HepG2 (cell line): ENCODE results near the gene ARMC2. TPM values are rescaled to one million over a fixed set of nuclear protein-coding genes. Genes with fewer than 3 reads are reported as not detected.

Experiments used
- ATAC-seq: fragments of 200-7000 bp; cut with Tn5 transposase; 3 replicates; pipeline ENCODE4 v1.9.1; 2020; ENCODE audit warnings: mild to moderate bottlenecking, moderate library complexity
- BruUV-seq: library from RNA; stranded (reverse); fragments of 400-500 nt; replicated peaks from 2 replicates; lab custom pipeline; 2021; lab: Mats Ljungman, UMichigan
- CTCF ChIA-PET: fragments of 300-600 bp; formaldehyde crosslinking; extraction: SDS; loops from one replicate; lab custom pipeline; 2021; ENCODE audit warnings: low total read pairs, inconsistent platforms, low intra/inter-chr PET ratio; lab: Yijun Ruan, JAX
- POLR2A ChIA-PET: fragments of 350-600 bp; sonication (Branson Sonifier 250); formaldehyde crosslinking; loops from one replicate; lab custom pipeline; 2020; ENCODE audit warnings: antibody characterized with exemption, inconsistent platforms; lab: Yijun Ruan, JAX
- DNase-seq: peaks from one replicate; pipeline ENCODE4 v3.0.0-alpha.2; 2015; ENCODE audit warnings: low spot score
- FAIRE-seq: peaks from 3 replicates; lab custom pipeline; 2011; peaks lifted over from hg19 to GRCh38; lab: Jason Lieb, UNC
- H2AFZ ChIP-seq: one replicate; pipeline ENCODE4 v1.6.1; 2011; ENCODE audit warnings: low read length, inconsistent platforms
- H3K27ac ChIP-seq: fragments of 300-600 bp; 3 replicates; pipeline ENCODE4 v1.8.0; 2011; ENCODE audit warnings: mixed run types, mild to moderate bottlenecking, mixed read lengths, low read length, inconsistent platforms; ENCODE audit not compliant: insufficient read depth; ENCODE audit errors: extremely low read length
- H3K27me3 ChIP-seq, 2 experiments: fragments of 200-600 bp in 1 of 2; 2 replicates in 1 of 2; 3 replicates in 1 of 2; pipeline versions ENCODE4 v1.6.0 to v1.8.0; 2011; ENCODE audit warnings: low read length in 2 of 2, mild to moderate bottlenecking in 2 of 2, moderate library complexity in 2 of 2, inconsistent platforms in 1 of 2; ENCODE audit not compliant: insufficient read depth in 2 of 2, control insufficient read depth in 1 of 2
- H3K36me3 ChIP-seq, 2 experiments: fragments of 200-600 bp in 1 of 2; replicated peaks in 1 of 2; 2 replicates in 1 of 2; 3 replicates in 1 of 2; pipeline versions ENCODE4 v1.5.1 to v1.8.0; 2011; ENCODE audit warnings: low read length in 2 of 2, inconsistent platforms in 1 of 2; ENCODE audit not compliant: insufficient read depth in 2 of 2, control insufficient read depth in 1 of 2
- H3K4me1 ChIP-seq: 2 replicates; pipeline ENCODE4 v1.5.1; 2012; ENCODE audit warnings: low read length, inconsistent platforms; ENCODE audit not compliant: insufficient read depth
- H3K4me2 ChIP-seq: 2 replicates; pipeline ENCODE4 v1.6.0; 2011; ENCODE audit warnings: low read depth, low read length, inconsistent platforms
- H3K4me3 ChIP-seq, 3 experiments: fragments of 200-600 bp in 1 of 3; sonication (generic), shearing (Covaris generic) in 1 of 3; replicated peaks in 1 of 3; 2 replicates each; pipeline ENCODE4 v1.5.1; 2011 to 2016; ENCODE audit warnings: low read length in 3 of 3, inconsistent platforms in 2 of 3, low read depth in 2 of 3, mild to moderate bottlenecking in 2 of 3, control low read depth in 1 of 3, mixed read lengths in 1 of 3; ENCODE audit not compliant: insufficient read depth in 1 of 3
- H3K79me2 ChIP-seq: one replicate; pipeline ENCODE4 v1.6.1; 2011; ENCODE audit warnings: low read length, inconsistent platforms; ENCODE audit not compliant: insufficient read depth
- H3K9ac ChIP-seq: 2 replicates; pipeline ENCODE4 v1.6.0; 2011; ENCODE audit warnings: mild to moderate bottlenecking, low read depth, low read length, inconsistent platforms; ENCODE audit not compliant: insufficient read depth
- H3K9me3 ChIP-seq: 2 replicates; pipeline ENCODE4 v1.5.1; 2012; ENCODE audit warnings: mild to moderate bottlenecking, low read length
- H4K20me1 ChIP-seq: 2 replicates; pipeline ENCODE4 v1.6.0; 2011; ENCODE audit warnings: inconsistent platforms, mild to moderate bottlenecking, low read length, moderate library complexity; ENCODE audit not compliant: insufficient read depth
- CENPT ChIP-seq: sonication (generic); formaldehyde crosslinking; IDR thresholded peaks from 2 replicates; pipeline ENCODE4 v1.8.0; 2022; ENCODE audit warnings: low read depth, mild to moderate bottlenecking, moderate library complexity, missing genetic modification reagents
- ETV5 ChIP-seq: IDR thresholded peaks from 2 replicates; pipeline ENCODE4 v1.6.1; 2018; ENCODE audit warnings: missing biosample characterization, missing genetic modification reagents, inconsistent platforms, borderline replicate concordance
- ZEB1 ChIP-seq: IDR thresholded peaks from 2 replicates; pipeline ENCODE4 v1.6.1; 2012; ENCODE audit warnings: mild to moderate bottlenecking, low read depth, inconsistent platforms; ENCODE audit not compliant: insufficient replicate concordance
- ZNF501 ChIP-seq: sonication (generic); formaldehyde crosslinking; IDR thresholded peaks from 2 replicates; pipeline ENCODE4 v1.5.1; 2020; ENCODE audit warnings: mild to moderate bottlenecking, moderate library complexity, missing genetic modification reagents
- ZNF687 ChIP-seq: sonication (generic); formaldehyde crosslinking; IDR thresholded peaks from 2 replicates; pipeline ENCODE4 v1.5.1; 2020; ENCODE audit warnings: mild to moderate bottlenecking, missing genetic modification reagents, moderate library complexity
- WGBS: methylation state at CpG from one replicate; pipeline ENCODE4 v1.1.6; 2017; ENCODE audit warnings: low lambda C conversion rate; 5-methylcytosine and 5-hydroxymethylcytosine counted together
- in situ Hi-C: cut with HindIII; loops from 2 replicates; pipeline ENCODE4 v1.10.0; 2017; ENCODE audit warnings: low pct_unique_long_range_greater_than_20kb; ENCODE audit not compliant: extremely low pct_ligation_motif_present
- intact Hi-C: fragments of 100-400 bp; cut with micrococcal nuclease; formaldehyde crosslinking; loops from one replicate; pipeline ENCODE4 v1.10.0; 2022; ENCODE audit not compliant: unreplicated experiment
- polyA plus RNA-seq, 8 experiments: library from polyadenylated mRNA; depleted of rRNA in 3 of 8; stranded (reverse) in 7 of 8; unstranded in 1 of 8; fragments of >200 nt; fragmentation: Illumina TruSeq in 4 of 8; extraction: Trizol in 4 of 8; gene quantifications; 2 replicates each; pipeline versions ENCODE4 v1.2.1 to v1.2.3, GENCODE V29; 2011 to 2016; ENCODE audit warnings: low read depth in 4 of 8, missing spikeins in 1 of 8, mixed read lengths in 1 of 8; ENCODE audit not compliant: insufficient read depth in 1 of 8
- total RNA-seq, 5 experiments: library from RNA; depleted of rRNA; stranded (reverse); fragments of >200 nt; fragmentation: Illumina TruSeq; extraction: Trizol; gene quantifications; 2 replicates each; pipeline ENCODE4 v1.2.3, GENCODE V29; 2016; ENCODE audit warnings: low read depth in 1 of 5

Gene ARMC2
- total and polyA plus RNA-seq, 2 of the 13 experiments (the other 11 are each of a cell fraction or from before 2014, with no cell fraction given): 1.4 to 3.2 TPM

GRCh38 chr6:108798670-108799353 is 49.4 kb upstream of the ARMC2 start:
- POLR2A ChIA-PET: no interaction called here

More at GRCh38 chr6:108798670-108799353, 49.4 kb upstream of the ARMC2 start:
- Histone ChIP-seq H3K9ac (no peak overlapping the region), H3K4me1 (peaks cover 67% of the 10 kb centered on the region)
- intact Hi-C loops: no loop called here
- ATAC-seq: peak; percentile 48; the same call in 2 of the 3 replicates
- CTCF ChIA-PET: no interaction called here
- TF ChIP-seq ETV5 (CRISPR knock-in tag) (0 out of 2 replicates have a peak, but pooled peaks have one; percentile 25), CENPT (CRISPR knock-in tag) (no peak), ZNF501 (CRISPR knock-in tag) (0 out of 2 replicates have a peak, but pooled peaks have one; percentile 22), ZEB1 (no peak), ZNF687 (CRISPR knock-in tag) (peak; percentile 52)
- TF ChIP-seq, all 625 proteins: peak for 3
- Histone ChIP-seq H4K20me1 (no peaks in the 10 kb centered on the region), H3K27me3 (peaks cover 0 to 13% of the 10 kb centered on the region in 2 experiments; a peak in 2 of 5 replicates), H3K4me2 (peak overlapping the region; percentile 77), H2AFZ (no peak overlapping the region), H3K79me2 (no peaks in the 10 kb centered on the region), H3K27ac (no peak overlapping the region), H3K36me3 (no peaks in the 10 kb centered on the region), H3K9me3 (no peaks in the 10 kb centered on the region), H3K4me3 (peak overlapping the region in 2 of 3 experiments; percentile 20 to 39; a peak in 2 of 6 replicates)
- in situ Hi-C loops: no loop called here
- no peak for DNase-seq
- WGBS: 77% methylated on average over 15 of the region's 18 CpGs
- FAIRE-seq: no peak
- no TSS peak for BruUV-seq
